Measurements from ENCODE around the gene ZNF431. TPM values are rescaled to one million over a fixed set of nuclear protein-coding genes. Genes with fewer than 3 reads are reported as not detected.

The ZNF431 gene
- total and polyA plus RNA-seq, 4 donors, result 0.29 to 6.6 (median 1.5) TPM

GRCh38 chr19:21101521-21102242, 40.2 kb upstream of the ZNF431 start:
- WGBS, result 90% methylated on average over 2 of the region's 2 CpGs
- Histone ChIP-seq H3K9me3 (ENCODE audit: control insufficient read depth in 4 of 4, low read length in 3 of 4) (no peaks in the 10 kb centered on the region), H3K4me1 (ENCODE audit: control insufficient read depth in 4 of 4, insufficient read depth in 4 of 4, low read length in 3 of 4) (no peaks in the 10 kb centered on the region), H3K27me3 (ENCODE audit: control insufficient read depth in 4 of 4, insufficient read depth in 4 of 4, low read length in 3 of 4) (no peaks in the 10 kb centered on the region), H3K27ac (ENCODE audit: low read depth in 1 of 2, low read length in 2 of 2) (no peak overlapping the region), H3K4me3 (ENCODE audit: low read depth in 1 of 3, low read length in 3 of 3) (no peak overlapping the region), H3K36me3 (ENCODE audit: control insufficient read depth in 4 of 4, insufficient read depth in 3 of 4, low read depth in 1 of 4, low read length in 3 of 4) (no peaks in the 10 kb centered on the region), H3K9ac (ENCODE audit: low read depth in 1 of 2, low read length in 2 of 2) (no peak overlapping the region)
- TF ChIP-seq YY1 (IDR thresholded peaks at IDR 0.05), result no peak
- no peak for TF ChIP-seq ATF3 (IDR thresholded peaks at IDR 0.05)
- no peak for TF ChIP-seq JUND (IDR thresholded peaks at IDR 0.05)
- TF ChIP-seq HNF4A (conservative IDR thresholded peaks at IDR 0.05), result no peak
- no peak for TF ChIP-seq SP1 (IDR thresholded peaks at IDR 0.05)
- no peak for TF ChIP-seq CTCF (IDR thresholded peaks at IDR 0.05; ENCODE audit: low read depth, low read length, missing input control)
- TF ChIP-seq FOXA1 (IDR thresholded peaks at IDR 0.05), result no peak
- no peak for TF ChIP-seq MAX (IDR thresholded peaks at IDR 0.05)
- TF ChIP-seq RAD21 (IDR thresholded peaks at IDR 0.05), result no peak
- no peak for TF ChIP-seq EGR1 (IDR thresholded peaks at IDR 0.05; ENCODE audit: low read depth in 2 of 2)
- no peak for TF ChIP-seq TAF1 (conservative IDR thresholded peaks at IDR 0.05)
- no peak for TF ChIP-seq FOXA2 (IDR thresholded peaks at IDR 0.05)
- TF ChIP-seq NR2F2 (IDR thresholded peaks at IDR 0.05), result no peak
- no peak for TF ChIP-seq ZBTB33 (IDR thresholded peaks at IDR 0.05)
- no peak for DNase-seq (ENCODE audit: low spot score)

GRCh38 chr19:21109116-21109515, 32.7 kb upstream of the ZNF431 start:
- Histone ChIP-seq H3K4me1 (ENCODE audit: control insufficient read depth in 4 of 4, insufficient read depth in 4 of 4, low read length in 3 of 4) (no peaks in the 10 kb centered on the region), H3K9me3 (ENCODE audit: control insufficient read depth in 4 of 4, low read length in 3 of 4) (peaks cover 0 to 5% (median 3%) of the 10 kb centered on the region in 4 donors), H3K9ac (ENCODE audit: low read depth in 1 of 2, low read length in 2 of 2) (no peak overlapping the region), H3K27ac (ENCODE audit: low read depth in 1 of 2, low read length in 2 of 2) (no peak overlapping the region), H3K27me3 (ENCODE audit: control insufficient read depth in 4 of 4, insufficient read depth in 4 of 4, low read length in 3 of 4) (no peaks in the 10 kb centered on the region), H3K36me3 (ENCODE audit: control insufficient read depth in 4 of 4, insufficient read depth in 3 of 4, low read depth in 1 of 4, low read length in 3 of 4) (no peaks in the 10 kb centered on the region), H3K4me3 (ENCODE audit: low read depth in 1 of 3, low read length in 3 of 3) (no peak overlapping the region)
- DNase-seq (ENCODE audit: low spot score), result no peak
- TF ChIP-seq MAX (IDR thresholded peaks at IDR 0.05) (no peak), ATF3 (IDR thresholded peaks at IDR 0.05) (no peak), YY1 (IDR thresholded peaks at IDR 0.05) (no peak), EGR1 (IDR thresholded peaks at IDR 0.05; ENCODE audit: low read depth in 2 of 2) (no peak), JUND (IDR thresholded peaks at IDR 0.05) (no peak), FOXA1 (IDR thresholded peaks at IDR 0.05) (no peak), NR2F2 (IDR thresholded peaks at IDR 0.05) (no peak), HNF4G (IDR thresholded peaks at IDR 0.05) (no peak), SP1 (IDR thresholded peaks at IDR 0.05) (no peak), CTCF (IDR thresholded peaks at IDR 0.05; ENCODE audit: low read depth, low read length, missing input control) (no peak), TAF1 (conservative IDR thresholded peaks at IDR 0.05) (no peak), REST (IDR thresholded peaks at IDR 0.05) (no peak), HNF4A (conservative IDR thresholded peaks at IDR 0.05) (no peak), RXRA (IDR thresholded peaks at IDR 0.05) (no peak), ZBTB33 (IDR thresholded peaks at IDR 0.05) (no peak), FOXA2 (IDR thresholded peaks at IDR 0.05) (no peak), RAD21 (IDR thresholded peaks at IDR 0.05) (no peak)
